Mononuclear cell (primary cell): ENCODE results near the gene HSD11B1L. TPM values are rescaled to one million over a fixed set of nuclear protein-coding genes. Genes with fewer than 3 reads are reported as not detected.

ENCODE experiments used
- H3K27me3 ChIP-seq: 2 replicates; pipeline ENCODE4 v1.6.0; 2011; ENCODE audit warnings: low read length, control low read depth; ENCODE audit not compliant: insufficient read depth
- H3K4me1 ChIP-seq: 2 replicates; pipeline ENCODE4 v1.5.1; 2011; ENCODE audit warnings: mild to moderate bottlenecking, low read length, control low read depth; ENCODE audit not compliant: insufficient read depth
- H3K4me3 ChIP-seq: 2 replicates; pipeline ENCODE4 v1.5.1; 2011; ENCODE audit warnings: mild to moderate bottlenecking, low read length, moderate library complexity
- H3K9me3 ChIP-seq: 2 replicates; pipeline ENCODE4 v1.5.1; 2011; ENCODE audit warnings: low read depth, mild to moderate bottlenecking, control low read depth, low read length
- total RNA-seq: library from RNA; depleted of rRNA; stranded (reverse); fragments of >200 nt; gene quantifications from one replicate; pipeline ENCODE4 v1.2.3, GENCODE V29; 2012

HSD11B1L gene
- total RNA-seq, 1 donor, result 3.5 TPM

GRCh38 chr19:5654931-5655330, 25.9 kb upstream of the HSD11B1L start:
- H3K9me3 ChIP-seq, result no peaks in the 10 kb centered on the region
- no peaks in the 10 kb centered on the region for H3K4me1 ChIP-seq
- H3K4me3 ChIP-seq, result no peak overlapping the region
- H3K27me3 ChIP-seq, result no peaks in the 10 kb centered on the region

GRCh38 chr19:5655412-5655811, 25.4 kb upstream of the HSD11B1L start:
- Histone ChIP-seq H3K4me3 (no peak overlapping the region), H3K27me3 (no peaks in the 10 kb centered on the region), H3K9me3 (no peaks in the 10 kb centered on the region), H3K4me1 (no peaks in the 10 kb centered on the region)

- H3K4me1 ChIP-seq, result no peaks in the 10 kb centered on the region
- no peaks in the 10 kb centered on the region for H3K9me3 ChIP-seq
- no peak overlapping the region for H3K4me3 ChIP-seq
- no peaks in the 10 kb centered on the region for H3K27me3 ChIP-seq
Measured at GRCh38 chr19:5661483-5661882, 19.3 kb upstream of the HSD11B1L start.

- H3K9me3 ChIP-seq, result no peaks in the 10 kb centered on the region
- no peaks in the 10 kb centered on the region for H3K4me1 ChIP-seq
- no peak overlapping the region for H3K4me3 ChIP-seq
- H3K27me3 ChIP-seq, result no peaks in the 10 kb centered on the region
Measured at GRCh38 chr19:5663904-5664303, 16.9 kb upstream of the HSD11B1L start.

- H3K4me3 ChIP-seq, result no peak overlapping the region
Measured at GRCh38 chr19:5664515-5664914, 16.3 kb upstream of the HSD11B1L start.

GRCh38 chr19:5665781-5666513, 14.9 kb upstream of the HSD11B1L start:
- Histone ChIP-seq H3K9me3 (no peaks in the 10 kb centered on the region), H3K27me3 (no peaks in the 10 kb centered on the region), H3K4me3 (no peak overlapping the region), H3K4me1 (no peaks in the 10 kb centered on the region)

More at GRCh38 chr19:5664515-5664914, 16.3 kb upstream of the HSD11B1L start:
- no peaks in the 10 kb centered on the region for H3K27me3 ChIP-seq
- no peaks in the 10 kb centered on the region for H3K4me1 ChIP-seq
- H3K9me3 ChIP-seq, result no peaks in the 10 kb centered on the region

GRCh38 chr19:5666921-5667610, 13.8 kb upstream of the HSD11B1L start:
- Histone ChIP-seq H3K4me1 (no peaks in the 10 kb centered on the region), H3K9me3 (no peaks in the 10 kb centered on the region), H3K4me3 (no peak overlapping the region), H3K27me3 (no peaks in the 10 kb centered on the region)

- H3K4me1 ChIP-seq, result no peaks in the 10 kb centered on the region
- H3K9me3 ChIP-seq, result no peaks in the 10 kb centered on the region
- H3K4me3 ChIP-seq, result no peak overlapping the region
Measured at GRCh38 chr19:5667751-5668271, 13.0 kb upstream of the HSD11B1L start.

GRCh38 chr19:5669212-5669611, 11.6 kb upstream of the HSD11B1L start:
- Histone ChIP-seq H3K9me3 (no peaks in the 10 kb centered on the region), H3K27me3 (no peaks in the 10 kb centered on the region), H3K4me3 (no peak overlapping the region), H3K4me1 (no peaks in the 10 kb centered on the region)

More at GRCh38 chr19:5667751-5668271, 13.0 kb upstream of the HSD11B1L start:
- H3K27me3 ChIP-seq, result no peaks in the 10 kb centered on the region

- no peaks in the 10 kb centered on the region for H3K9me3 ChIP-seq
- no peak overlapping the region for H3K4me3 ChIP-seq
- no peaks in the 10 kb centered on the region for H3K27me3 ChIP-seq
- no peaks in the 10 kb centered on the region for H3K4me1 ChIP-seq
Measured at GRCh38 chr19:5671600-5671999, 9.2 kb upstream of the HSD11B1L start.

- no peaks in the 10 kb centered on the region for H3K4me1 ChIP-seq
- no peaks in the 10 kb centered on the region for H3K9me3 ChIP-seq
- no peak overlapping the region for H3K4me3 ChIP-seq
- no peaks in the 10 kb centered on the region for H3K27me3 ChIP-seq
Measured at GRCh38 chr19:5672708-5673459, 7.9 kb upstream of the HSD11B1L start.

GRCh38 chr19:5673752-5674151, 7.1 kb upstream of the HSD11B1L start:
- Histone ChIP-seq H3K4me3 (no peak overlapping the region), H3K4me1 (no peaks in the 10 kb centered on the region), H3K9me3 (no peaks in the 10 kb centered on the region), H3K27me3 (no peaks in the 10 kb centered on the region)

GRCh38 chr19:5674714-5675113, 6.1 kb upstream of the HSD11B1L start:
- Histone ChIP-seq H3K27me3 (no peaks in the 10 kb centered on the region), H3K4me3 (no peak overlapping the region), H3K4me1 (peaks cover 9% of the 10 kb centered on the region), H3K9me3 (no peaks in the 10 kb centered on the region)

- no peak overlapping the region for H3K4me3 ChIP-seq
- H3K4me1 ChIP-seq, result peaks cover 17% of the 10 kb centered on the region
- no peaks in the 10 kb centered on the region for H3K9me3 ChIP-seq
- H3K27me3 ChIP-seq, result no peaks in the 10 kb centered on the region
Measured at GRCh38 chr19:5676105-5676771, 4.6 kb upstream of the HSD11B1L start.

GRCh38 chr19:5676772-5677105, 4.1 kb upstream of the HSD11B1L start:
- H3K4me3 ChIP-seq, result no peak overlapping the region
- no peaks in the 10 kb centered on the region for H3K27me3 ChIP-seq
- peaks cover 20% of the 10 kb centered on the region for H3K4me1 ChIP-seq
- no peaks in the 10 kb centered on the region for H3K9me3 ChIP-seq
